GM18517 (cell line): ENCODE results near the gene ARHGEF37.

ENCODE experiments used
- ATAC-seq: cut with Tn5 transposase; IDR thresholded peaks from one replicate; pipeline ENCODE4 v1.9.1; 2021; ENCODE audit warnings: mild to moderate bottlenecking, moderate library complexity; ENCODE audit not compliant: unreplicated experiment

Gene ARHGEF37

DNA sequence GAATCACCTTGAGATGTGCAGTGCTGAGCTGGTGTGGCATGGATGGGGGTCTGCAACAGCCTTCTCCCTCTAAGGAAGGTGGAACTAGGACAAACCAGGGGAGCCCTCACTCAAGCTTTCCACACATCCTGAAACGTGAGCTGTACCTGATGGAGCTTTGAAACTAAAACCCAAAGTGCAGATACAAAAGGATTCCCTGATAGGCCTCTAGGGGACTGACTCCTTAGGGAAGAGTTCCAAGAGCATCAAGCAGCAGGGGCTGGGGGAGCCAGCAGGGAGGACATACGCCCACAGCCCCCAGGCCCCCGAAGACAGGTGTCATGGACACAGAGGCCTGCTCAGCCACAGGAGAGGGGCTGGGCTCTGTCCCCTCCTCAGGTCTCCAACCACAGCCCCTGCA is 17.7 kb downstream of the ARHGEF37 start:
- no peak for ATAC-seq

DNA sequence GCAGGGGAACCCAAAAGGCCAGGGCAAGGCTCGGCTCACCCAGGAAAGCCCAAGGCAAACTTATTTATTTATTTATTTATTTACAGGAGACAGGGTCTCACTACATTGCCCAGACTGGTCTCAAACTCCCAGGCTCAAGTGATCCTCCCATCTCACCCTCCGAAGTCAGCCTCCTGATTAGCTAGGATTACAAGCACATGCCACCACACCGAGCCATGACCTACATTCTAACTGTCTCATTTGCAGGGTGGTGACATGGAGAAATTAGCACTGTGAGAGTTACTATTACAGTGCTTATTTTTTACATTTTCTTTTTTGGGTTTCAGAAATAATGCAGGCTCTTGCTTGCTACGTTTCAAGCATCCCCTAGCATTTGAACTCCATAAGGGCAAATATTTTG is 18.1 kb downstream of the ARHGEF37 start:
- ATAC-seq: no peak

DNA sequence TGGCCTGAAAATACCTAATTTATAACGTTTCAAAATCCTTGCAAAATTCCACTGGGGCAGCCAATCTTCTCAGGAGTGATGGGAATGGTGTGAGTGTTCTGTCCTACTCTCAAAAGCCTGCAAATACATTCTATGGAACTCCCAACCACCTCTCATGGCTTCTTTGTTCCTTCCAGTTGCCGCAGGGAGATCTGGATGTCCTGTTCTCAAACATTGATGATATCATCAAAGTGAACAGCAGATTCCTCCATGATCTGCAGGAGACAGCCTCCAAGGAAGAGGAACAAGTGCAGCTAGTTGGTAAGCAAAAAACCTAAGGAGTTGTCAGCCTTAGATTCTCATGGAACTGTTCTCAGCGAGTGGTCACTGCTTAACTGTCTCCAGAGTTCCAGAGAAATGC is 19.6 kb downstream of the ARHGEF37 start:
- ATAC-seq: no peak

DNA sequence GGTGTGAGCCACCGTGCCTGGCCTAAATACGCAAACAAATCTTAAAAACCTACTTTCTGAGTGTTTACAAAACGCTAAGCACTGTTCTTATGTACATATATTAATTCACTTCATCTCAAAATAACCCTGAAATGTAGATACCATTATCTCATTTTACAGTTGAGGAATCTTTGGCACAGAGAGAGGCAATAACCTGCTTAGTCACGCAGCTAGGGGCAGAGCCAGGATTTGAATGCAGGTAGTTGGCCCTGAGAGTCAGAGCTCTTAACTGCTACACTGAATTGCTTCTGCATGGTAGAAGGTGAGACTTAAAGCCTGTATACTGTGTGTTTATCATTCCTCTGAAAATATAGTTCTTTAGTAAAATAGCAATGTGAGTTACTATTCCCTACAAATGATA is 21.9 kb downstream of the ARHGEF37 start:
- ATAC-seq: no peak

DNA sequence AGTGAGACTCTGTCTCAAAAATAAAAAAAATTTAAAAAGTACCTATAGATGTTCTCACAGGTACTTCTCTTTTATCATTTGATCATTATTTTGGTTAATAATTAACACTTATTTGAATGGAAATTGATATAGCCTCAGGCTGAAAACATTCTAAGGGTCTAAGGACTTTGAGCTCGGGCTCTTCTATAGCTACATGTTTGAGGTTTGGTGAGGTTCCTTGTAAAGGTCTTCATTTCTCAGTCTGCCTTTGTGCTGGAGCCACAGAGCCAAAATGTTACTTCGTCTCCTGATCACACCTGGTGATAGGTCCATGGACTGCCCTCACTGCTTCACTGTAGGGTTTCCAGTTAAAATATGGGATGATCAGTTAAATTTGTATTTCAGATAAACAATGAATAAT is 22.6 kb downstream of the ARHGEF37 start:
- no peak for ATAC-seq

DNA sequence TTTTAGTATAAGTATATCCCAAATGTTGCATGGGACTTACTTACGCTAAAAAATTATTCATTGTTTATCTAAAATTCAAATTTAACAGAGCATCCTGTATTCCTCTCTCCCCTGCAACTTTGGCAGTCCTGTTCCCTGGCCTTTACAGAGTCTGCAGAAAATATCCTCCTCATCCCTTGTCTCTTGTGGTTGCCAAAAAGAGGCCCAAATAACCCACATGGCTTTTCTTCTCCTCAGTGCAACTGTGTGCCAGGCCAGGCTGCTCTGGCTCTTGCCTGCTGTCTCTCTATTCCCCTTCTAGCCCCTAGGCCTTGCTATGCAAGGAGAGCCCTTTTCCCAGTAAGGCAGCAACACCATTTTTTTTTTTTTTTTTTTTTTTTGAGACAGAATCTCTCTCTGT is 23.0 kb downstream of the ARHGEF37 start:
- ATAC-seq: no peak

DNA sequence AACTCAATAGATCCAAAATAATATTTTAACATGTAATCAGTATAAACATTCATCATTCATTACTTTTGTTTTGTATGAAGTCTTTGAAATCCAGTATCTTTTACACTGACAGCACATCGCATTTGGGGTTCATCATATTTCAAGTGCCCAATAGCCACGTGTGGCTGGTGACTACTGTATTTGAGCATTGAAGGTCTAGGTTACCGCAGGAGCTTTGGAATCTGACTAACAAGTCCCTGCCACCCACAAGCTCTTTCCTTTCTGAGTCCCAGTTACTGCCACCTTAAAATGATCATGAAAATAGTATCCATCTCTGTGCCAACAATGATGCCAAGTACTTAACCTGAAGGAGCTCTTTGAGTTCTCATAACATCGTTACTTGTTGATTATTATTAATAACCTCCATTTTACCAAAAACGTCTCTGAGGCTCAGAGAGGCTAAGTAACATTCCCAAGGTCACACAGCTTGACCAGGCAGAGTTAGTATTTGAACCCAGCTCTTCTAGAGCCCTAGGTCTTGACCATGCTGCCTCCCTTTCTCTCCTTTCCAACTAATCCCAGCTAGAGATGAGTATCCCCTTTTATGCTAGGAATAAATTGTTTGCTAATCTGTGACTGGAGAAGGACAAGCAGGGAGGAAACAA is 24.2 kb downstream of the ARHGEF37 start:
- ATAC-seq: no peak

DNA sequence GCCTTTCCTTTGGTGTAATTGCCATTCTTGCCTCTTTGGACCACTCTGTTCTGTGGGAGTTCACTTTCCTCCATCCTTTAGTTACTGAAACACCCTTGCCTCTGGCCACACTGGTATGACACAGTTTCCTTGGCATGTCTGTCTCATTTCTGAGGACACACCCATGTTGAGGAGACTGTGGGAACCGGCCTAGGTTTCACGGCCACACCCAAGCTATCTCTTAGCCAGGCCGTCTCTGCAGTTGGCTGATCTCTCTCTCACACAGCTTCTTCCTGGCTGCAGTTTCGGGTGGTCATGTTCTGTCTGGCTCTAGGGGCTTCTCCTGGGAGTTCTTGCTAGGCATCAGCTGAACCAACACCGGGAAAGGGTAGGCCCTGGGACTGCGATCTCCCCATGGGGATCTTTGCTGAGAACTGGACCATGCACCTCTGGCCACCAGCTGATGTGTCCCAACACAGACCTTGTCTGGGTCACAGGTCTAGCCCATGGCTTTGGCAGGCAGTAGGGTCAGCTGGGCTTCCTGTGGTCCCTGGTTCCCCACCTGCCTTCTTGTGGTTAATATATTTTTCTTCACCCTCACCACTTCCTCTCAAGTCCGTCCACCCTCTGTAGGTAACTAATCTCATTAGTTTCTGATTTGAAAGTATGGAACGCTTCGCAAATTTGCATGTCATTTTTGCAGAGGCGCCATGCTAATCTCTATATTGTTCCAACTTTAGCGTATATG is 24.9 kb downstream of the ARHGEF37 start:
- ATAC-seq: peak; percentile 92

DNA sequence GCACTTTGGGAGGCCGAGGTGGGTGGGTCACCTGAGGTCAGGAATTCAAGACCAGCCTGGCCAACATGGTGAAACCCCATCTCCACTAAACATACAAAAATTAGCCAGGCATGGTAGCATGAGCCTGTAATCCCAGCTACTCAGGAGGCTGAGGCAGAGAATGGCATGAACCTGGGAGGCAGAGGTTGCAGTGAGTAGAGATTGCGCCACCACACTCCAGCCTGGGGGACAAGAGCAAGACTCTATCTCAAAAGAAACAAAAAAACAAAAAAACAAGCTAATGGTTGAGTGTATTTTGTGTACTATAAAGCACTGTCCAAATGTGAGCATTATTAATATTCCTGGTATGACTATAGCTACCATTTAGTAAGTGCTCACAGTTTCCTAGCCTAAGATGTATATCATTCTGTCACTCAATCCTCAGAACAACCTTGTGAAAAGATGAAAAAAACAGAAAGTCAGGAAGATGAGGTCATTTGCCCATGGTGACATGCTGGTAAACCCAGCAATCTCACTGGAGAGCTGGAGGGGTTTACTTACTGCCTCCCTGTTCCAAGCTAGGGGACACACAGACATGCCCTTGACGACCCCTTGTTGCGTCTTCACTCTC is 27.7 kb downstream of the ARHGEF37 start:
- no peak for ATAC-seq

DNA sequence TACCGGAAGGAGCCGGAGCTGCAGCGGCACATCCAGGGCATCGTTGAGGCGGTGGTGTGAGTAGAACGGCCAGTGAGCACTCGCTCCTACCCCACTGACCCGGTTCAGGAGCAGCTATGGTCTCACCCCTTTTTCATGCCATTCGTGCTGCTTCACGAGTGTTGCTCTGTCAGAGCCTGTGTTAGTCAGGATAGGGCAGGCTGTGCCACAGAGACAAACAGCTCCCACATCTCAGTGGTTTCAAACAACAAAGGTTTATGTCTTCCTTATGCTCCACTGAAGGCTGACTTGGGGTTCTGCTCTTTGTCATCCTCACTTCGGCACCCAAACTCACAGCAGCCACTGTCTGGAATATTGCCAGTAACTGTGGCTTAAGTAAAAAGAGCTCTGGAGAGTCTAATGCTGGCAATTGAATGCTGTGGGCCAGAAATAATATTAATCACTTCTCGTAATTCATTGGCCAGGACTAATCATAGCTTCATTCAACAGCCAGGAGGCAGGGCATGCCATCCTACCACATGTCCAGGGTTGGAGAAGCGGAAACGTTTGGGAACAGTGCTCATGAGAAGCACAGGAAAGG is 28.4 kb downstream of the ARHGEF37 start:
- no peak for ATAC-seq

DNA sequence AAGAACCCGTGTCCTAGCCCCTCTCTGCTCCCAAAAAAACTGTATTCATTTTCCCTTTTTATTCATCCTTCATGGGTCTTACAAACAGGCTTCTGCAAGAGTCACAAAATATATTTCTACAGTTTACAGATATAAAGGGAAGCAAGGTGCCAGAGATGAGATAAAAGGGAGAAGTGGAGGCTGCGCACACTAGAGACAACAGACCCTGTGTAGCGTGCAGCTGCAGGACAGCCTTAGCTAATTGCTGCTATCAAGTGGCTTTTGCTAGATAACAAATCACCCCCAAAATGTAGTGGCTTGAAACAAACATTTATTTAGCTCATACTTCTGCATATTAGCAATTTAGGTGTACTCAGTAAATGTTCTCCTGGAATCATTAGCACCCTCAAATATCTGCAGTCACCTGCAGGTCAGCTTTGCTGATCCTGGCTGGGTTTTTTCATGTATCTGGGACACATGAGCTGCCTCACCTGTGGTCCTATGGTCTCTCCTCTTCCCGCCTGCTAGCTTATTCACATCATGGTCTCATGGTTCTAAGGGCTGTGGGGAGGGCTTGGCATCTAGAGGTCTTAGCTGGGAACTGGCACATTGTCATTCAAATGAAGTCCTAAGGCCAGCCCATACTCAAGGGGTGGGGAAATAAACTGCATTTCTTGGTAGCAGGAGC is 29.4 kb downstream of the ARHGEF37 start:
- ATAC-seq: no peak

DNA sequence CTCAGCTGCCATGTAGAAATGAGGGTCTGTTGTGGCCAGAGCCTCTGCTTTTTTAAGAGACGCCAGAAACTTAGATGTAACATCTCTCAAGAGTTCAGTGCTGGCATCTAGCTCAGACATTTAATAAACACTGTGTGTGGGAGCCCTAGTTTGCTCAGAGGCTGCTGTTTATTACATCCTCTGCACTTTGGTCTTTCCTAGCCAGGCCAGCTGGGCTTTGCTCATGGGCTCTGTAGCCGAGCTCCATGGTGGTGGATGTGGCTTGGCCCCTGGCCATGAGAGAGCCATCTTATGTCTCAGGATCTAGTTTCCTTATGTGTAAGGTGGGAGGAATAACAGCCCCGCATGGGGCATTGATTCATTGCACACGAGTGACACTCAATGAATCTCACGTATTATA is 30.0 kb downstream of the ARHGEF37 start:
- ATAC-seq: no peak

DNA sequence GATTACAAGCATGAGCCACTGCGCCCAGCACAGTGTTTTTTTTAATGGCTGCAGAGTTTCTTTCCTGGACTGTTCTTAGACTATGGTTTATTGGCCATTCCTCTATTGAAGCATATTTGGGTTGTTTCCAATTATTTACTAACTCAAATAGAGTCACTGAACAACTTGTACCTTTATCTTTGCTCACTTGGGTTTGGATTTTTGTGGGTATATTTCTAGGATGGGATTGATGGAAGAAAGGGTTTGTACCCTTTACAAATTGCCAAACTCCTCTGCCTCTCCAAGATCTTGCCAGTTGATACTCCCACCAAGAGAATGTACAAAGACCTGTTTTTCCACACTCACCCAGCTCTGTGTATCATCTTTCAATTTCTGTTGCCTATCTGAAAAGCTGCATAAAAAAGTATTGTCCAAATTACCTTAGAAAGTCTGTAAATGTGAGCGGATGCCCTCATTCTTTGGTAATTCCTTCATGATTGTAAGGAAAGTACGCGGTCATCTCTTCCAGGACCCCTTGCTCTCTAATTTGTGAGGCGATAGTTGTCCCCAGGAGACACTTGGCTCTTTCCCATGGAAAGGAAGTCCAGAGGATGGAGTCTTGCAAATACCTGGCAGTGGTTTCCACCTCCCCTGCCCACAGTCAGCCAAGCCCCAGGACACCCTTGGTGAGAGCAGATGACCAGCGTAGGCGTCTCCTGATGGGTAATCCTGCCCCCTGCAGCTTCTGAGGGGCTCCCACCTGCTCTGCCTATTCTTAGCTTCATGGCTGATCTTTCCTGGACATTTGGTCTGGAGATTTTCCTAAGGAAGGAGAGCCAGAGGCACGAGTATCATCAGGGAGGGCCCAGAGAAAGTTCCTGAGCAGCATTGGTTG is 33.0 kb downstream of the ARHGEF37 start:
- ATAC-seq: no peak

DNA sequence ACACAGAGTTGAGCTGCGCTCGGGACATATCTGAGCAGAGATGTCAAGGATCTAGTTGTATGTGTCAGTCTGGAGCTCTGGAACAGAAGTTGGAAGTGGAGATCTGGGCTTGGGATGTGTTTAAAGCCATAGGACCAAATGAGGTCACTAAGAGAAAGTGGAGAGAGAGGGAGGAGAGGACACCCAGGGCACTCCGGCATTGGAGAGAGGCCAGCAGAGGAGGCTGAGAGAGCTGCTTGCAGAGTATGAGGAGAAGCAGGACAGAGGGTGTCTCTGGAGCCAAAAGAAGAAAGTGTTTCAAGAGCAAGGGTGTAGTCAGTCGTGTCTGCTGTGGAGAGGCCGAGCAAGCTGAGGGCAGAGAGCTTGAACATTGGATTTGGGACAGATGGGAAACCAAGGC is 34.7 kb downstream of the ARHGEF37 start:
- ATAC-seq: no peak

DNA sequence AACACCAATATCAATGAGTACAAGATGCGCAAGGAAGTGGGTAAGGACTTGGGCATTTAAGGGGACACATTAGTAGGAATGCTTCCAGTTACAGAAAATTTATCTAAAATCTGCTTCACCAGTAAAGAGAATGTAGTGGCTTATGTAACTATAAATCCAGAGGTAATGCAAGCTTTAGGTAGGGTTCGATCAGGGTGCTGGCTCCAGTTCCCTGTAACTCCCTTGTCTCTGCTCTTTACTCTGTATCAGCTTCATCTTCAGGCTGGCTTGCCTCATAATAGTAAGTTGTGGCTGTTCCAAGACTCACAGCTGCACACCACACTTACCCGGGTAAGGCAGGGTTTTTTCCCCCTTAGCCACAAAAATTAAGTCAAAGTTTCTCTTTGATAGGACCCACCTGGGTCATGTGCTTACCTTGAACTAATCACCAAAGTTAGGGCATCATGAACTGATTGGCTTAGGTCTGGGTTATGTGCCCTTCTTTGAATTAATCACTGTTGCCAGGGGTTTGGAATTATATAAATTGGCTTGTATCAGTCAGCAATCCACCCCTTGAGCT is 35.5 kb downstream of the ARHGEF37 start:
- peak; percentile 66 for ATAC-seq

DNA sequence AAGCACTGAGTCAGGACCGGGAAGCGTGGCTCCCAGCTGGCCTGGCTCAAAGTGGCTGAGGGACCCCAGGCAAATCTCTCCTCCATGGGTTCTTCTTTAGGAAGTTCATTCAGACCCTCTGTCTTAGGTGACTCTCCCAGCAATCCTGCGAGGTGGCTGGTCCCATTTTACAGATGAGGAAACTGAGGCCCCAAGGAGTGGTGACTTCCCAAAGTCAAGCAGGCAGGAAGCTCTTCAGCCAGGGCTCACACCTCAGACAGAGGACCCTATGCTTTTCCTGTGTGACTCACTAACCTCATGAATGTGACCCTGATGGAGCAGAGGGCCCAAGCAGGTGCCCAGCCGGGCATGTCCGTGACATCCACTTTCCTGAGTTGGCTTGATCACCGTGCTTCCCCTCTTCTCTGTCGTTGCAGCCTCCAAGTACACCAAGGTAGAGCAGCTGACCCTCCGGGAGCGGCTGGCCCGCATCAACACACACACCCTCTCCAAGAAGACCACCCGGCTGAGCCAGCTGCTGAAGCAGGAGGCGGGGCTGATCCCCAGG is 36.5 kb downstream of the ARHGEF37 start:
- peak; percentile 27 for ATAC-seq

DNA sequence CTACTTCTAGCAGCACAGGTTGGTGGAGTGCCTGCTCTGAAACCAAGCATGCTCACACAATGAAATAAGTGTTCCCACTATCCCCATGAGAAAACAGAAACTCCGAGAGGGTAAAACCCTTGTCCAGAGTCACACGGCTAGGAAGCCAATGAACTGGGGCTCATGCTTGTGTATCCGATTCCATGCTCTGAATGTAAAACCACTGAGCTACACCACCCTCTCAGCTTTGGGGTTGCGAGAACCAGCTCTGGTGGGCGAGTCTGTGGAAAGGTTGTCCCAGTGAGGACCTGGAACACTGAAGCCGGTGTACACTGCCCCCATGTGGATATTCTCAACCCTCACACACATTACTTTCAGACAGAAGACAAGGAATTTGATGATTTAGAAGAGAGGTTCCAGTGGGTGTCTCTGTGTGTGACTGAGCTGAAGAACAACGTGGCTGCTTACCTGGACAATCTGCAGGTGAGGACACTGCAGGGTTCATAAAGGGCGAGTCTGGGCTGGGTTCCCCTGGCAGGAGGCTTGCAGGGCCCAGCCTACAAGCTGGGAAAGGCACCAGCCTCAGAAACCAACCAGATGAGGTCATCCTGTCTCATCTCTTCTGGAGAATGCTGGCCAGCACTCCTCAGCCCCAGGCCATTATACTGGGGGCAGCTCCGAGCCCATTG is 37.4 kb downstream of the ARHGEF37 start:
- peak; percentile 56 for ATAC-seq

DNA sequence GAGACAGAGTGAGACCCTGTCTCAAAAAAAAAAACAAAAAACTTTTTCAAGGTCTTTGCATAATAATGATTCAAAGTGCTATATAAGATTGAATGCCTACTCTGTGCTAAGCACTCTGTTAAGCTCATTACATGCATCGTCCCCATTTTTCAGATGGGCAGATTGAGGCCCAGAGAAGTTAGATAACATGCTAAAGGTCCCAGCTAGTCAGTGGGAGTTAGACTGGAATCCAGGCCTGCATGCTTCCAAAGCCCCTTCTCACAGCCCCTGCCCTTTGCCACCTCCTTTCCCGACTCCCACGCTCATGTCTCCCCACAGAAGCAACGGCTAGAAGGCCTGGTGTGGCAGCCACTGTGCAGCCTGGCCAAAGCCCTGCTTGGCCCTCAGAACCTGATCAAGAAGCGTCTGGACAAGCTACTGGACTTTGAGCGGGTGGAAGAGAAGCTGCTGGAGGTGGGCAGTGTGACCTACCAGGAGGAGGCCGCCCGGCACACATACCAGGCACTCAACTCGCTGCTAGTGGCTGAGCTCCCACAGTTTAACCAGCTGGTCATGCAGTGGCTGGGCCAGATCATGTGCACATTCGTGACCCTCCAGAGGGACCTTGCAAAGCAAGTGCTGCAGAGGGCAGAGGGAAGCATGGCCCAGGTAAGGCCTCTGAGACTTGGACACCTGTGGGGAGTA is 40.3 kb downstream of the ARHGEF37 start:
- ATAC-seq: no peak

DNA sequence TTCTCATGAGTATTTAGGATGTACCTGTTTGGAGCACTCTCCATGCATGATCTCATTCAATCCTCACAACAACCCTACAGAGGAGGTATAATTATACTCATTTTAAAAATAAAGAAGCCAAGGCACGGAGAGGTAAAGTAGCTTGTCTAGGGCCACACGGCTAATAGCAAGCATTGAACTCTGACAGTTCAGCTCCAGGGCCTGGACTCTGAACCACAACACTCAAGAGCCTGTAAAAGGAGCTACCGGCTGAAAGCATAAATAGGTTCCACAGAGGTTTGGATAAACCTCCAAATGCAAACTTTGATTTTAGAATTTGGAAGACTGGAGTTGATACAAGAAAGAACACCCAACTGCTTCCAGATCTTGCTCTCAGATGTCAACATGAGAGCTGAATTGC is 41.2 kb downstream of the ARHGEF37 start:
- ATAC-seq: no peak
